Keratinocyte (primary cell): Measurements from ENCODE around the gene CACNG4.

Experiments
- CTCF ChIP-seq, 3 experiments: IDR thresholded peaks in 1 of 3; conservative IDR thresholded peaks in 1 of 3; optimal IDR thresholded peaks in 1 of 3; 2 replicates in 2 of 3; 3 replicates in 1 of 3; pipeline versions ENCODE3 to v1.5.1; 2011; ENCODE audit warnings: low read length in 3 of 3, mild to moderate bottlenecking in 3 of 3, moderate library complexity in 2 of 3, control low read depth in 1 of 3, inconsistent platforms in 1 of 3; ENCODE audit not compliant: insufficient read depth in 2 of 3; ENCODE audit errors: extremely low read depth in 1 of 3
- EZH2 ChIP-seq: IDR thresholded peaks from one replicate; pipeline ENCODE4 v1.6.1; 2012; ENCODE audit warnings: inconsistent platforms, mild to moderate bottlenecking, low read length, moderate library complexity

DNA sequence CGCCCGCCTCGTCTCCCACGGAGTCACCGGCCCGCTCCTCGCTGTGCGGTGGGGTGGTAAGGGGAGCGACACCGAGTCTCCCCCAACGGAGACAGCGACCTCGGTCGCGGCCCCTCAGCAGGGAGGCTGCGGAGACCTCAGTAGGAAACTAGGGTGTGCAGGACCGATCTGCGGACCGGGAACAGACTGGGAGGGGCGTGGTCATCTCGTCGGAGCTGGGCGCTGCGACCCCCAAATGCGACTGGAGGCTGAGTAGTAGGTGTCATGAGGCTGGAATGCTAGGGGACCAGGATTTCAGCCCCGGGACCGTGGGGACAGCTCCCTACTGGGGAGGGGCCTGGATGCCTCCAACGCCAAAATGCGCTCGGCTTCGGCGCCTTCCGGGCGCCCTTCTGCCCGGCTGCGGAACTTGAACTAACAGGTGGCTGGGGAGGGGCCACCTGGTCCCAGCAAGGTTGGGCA lies 1.3 kb downstream of the CACNG4 start:
- TF ChIP-seq EZH2: peak; percentile 91
- no peak for TF ChIP-seq CTCF (optimal IDR thresholded peaks at IDR 0.05 in 1 of 3, IDR thresholded peaks at IDR 0.05 in 1 of 3, conservative IDR thresholded peaks at IDR 0.05 in 1 of 3; ENCODE audit: extremely low read depth in 1 of 3, insufficient read depth in 2 of 3, low read length in 3 of 3)
